Memory B cell (primary cell): ENCODE data around the gene LRRC70.
A peak's percentile ranks its signal among the peaks of the same experiment; 100 is the strongest.
"Not testable (repeated sequence)": the region's sequence is repeated elsewhere in the genome, so short reads cannot be mapped to it uniquely, and the experiment has no call there.

Source experiments
- ATAC-seq: fragments of 150-1000 bp; cut with Tn5 transposase; 2 replicates; pipeline ENCODE4 v1.10.0; 2021; ENCODE audit warnings: low read depth, mild to moderate bottlenecking, moderate library complexity
- DNase-seq, 2 donors: peaks; one replicate each; pipeline ENCODE4 v3.0.0; 2022; ENCODE audit warnings: low spot score in 2 of 2
- H3K27ac Mint-ChIP-seq: one replicate; pipeline ENCODE4 v1.8.0; 2022; ENCODE audit warnings: mild to moderate bottlenecking, moderate library complexity, mixed read lengths
- H3K27me3 Mint-ChIP-seq: one replicate; pipeline ENCODE4 v1.8.0; 2022; ENCODE audit warnings: mixed read lengths
- H3K36me3 Mint-ChIP-seq: one replicate; pipeline ENCODE4 v1.8.0; 2022; ENCODE audit warnings: mild to moderate bottlenecking, mixed read lengths
- H3K4me1 Mint-ChIP-seq: one replicate; pipeline ENCODE4 v1.8.0; 2022; ENCODE audit warnings: mixed read lengths
- H3K4me3 Mint-ChIP-seq: one replicate; pipeline ENCODE4 v1.8.0; 2022; ENCODE audit warnings: mild to moderate bottlenecking, moderate library complexity, mixed read lengths
- H3K9me3 Mint-ChIP-seq: one replicate; pipeline ENCODE4 v1.8.0; 2022; ENCODE audit warnings: mixed read lengths

LRRC70 gene

DNA sequence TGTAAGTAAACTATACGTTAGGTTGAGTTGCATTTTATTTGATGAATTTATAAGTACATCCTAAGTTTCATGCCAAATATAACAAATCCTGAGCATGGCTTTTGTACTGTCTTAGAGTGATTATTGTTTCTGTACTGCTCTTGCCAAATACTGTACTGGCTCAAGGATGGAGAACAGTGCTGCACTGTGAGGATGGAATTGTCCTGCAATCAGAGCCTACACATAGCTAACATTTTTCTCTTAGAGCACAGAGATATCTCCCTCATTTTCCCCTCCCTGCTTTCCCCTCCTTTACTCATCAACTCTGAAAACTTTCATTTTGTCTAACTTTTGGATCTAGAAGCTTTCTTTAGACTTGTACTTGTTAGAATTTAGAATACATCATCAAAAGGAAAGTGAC, 28.3 kb downstream of the LRRC70 start:
- no peak for ATAC-seq
- Mint-ChIP-seq H3K27ac (no peak overlapping the region), H3K4me3 (no peak overlapping the region), H3K36me3 (peaks cover 32% of the 10 kb centered on the region), H3K4me1 (no peaks in the 10 kb centered on the region), H3K9me3 (no peaks in the 10 kb centered on the region), H3K27me3 (no peaks in the 10 kb centered on the region)
- no peak for DNase-seq

DNA sequence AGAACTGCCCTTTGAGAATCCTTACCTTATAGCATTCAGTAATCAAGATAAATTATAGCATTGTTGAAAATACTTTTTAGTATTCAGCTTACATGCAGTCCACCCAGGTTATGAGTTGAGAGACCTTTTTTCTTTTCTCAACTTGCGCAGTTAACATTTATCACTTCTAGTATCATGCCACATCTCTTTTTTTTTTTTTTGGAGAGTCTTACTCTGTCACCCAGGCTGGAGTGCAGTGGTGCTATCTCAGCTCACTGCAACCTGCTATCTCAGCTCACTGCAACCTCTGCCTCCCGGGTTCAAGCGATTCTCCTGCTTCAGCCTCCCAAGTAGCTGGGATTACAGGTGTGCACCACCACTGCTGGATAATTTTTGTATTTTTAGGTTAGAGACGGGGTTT, 29.0 kb downstream of the LRRC70 start:
- DNase-seq (no peak), ATAC-seq (no peak)
- H3K4me1 Mint-ChIP-seq = no peaks in the 10 kb centered on the region
- peaks cover 31% of the 10 kb centered on the region for H3K36me3 Mint-ChIP-seq
- no peak overlapping the region for H3K4me3 Mint-ChIP-seq
- H3K27me3 Mint-ChIP-seq = no peaks in the 10 kb centered on the region
- H3K9me3 Mint-ChIP-seq = no peaks in the 10 kb centered on the region
- no peak overlapping the region for H3K27ac Mint-ChIP-seq

DNA sequence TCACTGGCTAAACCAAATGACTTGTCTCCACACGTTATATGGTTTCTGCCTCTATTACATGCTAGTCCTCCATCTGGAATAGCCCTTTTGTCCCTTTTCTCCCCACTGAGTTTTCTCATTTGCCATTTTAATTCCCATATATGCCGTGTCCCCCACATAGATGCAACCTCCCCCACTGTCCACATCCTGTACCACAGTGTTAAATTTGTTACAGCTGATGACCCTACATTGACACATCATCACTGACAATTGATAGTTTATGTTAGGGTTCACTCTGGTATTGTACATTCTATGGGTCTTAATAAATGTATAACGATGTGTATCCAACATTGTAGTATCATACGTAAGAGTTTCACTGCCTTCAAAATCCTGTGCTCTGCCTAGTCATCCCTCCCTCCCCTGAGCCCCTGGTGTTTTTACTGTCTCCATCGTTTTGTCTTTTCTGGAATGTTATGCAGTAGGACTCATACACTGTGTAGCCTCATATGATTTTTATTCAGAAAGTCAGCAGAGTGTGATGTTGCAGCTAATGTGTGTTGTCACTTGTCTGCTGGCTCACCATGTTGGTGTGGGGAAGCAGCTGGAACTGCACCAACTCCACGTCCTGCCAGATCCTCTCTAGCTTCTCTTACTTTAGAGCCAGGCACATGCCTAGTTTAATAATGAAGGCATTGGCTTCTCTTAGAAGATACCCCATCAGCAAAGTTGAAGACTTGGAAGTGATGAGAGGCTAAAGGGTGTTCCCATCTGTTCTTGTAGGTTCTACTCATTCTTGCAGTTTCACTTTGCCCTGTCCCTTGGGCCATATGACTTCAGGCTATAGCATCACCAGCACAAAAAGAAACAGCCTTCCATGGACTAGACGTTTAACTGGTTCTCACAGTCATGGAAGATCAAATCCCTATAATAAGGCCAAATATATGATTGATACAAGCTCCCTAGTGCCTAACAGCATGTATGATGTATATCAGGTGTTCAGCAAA, 30.2 kb downstream of the LRRC70 start:
- Mint-ChIP-seq H3K4me1 (no peaks in the 10 kb centered on the region), H3K9me3 (no peaks in the 10 kb centered on the region), H3K36me3 (peaks cover 32% of the 10 kb centered on the region), H3K4me3 (no peak overlapping the region), H3K27me3 (no peaks in the 10 kb centered on the region), H3K27ac (no peak overlapping the region)
- ATAC-seq = no peak
- DNase-seq = no peak

DNA sequence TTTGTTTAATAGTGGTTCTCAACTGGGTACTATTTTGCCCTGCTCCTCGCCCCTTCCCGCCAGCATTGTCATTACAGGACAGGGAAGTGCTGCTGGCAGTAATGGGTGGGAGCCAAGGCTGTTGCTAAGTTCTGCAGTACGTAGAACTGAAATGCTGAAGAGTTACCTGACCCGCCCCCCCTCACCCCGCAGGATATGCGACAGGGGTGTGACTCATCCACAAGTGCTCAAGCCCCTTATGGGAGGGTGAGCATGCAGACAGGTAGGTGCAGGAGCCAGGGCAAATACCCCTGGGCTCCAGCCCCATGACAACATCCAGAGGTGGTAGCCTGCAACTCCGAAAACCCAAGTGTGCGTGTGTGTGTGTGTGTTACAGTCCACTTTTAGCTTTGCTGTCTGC, 35.7 kb downstream of the LRRC70 start:
- Mint-ChIP-seq H3K36me3 (peaks cover 16% of the 10 kb centered on the region), H3K27ac (no peak overlapping the region), H3K27me3 (no peaks in the 10 kb centered on the region), H3K4me1 (no peaks in the 10 kb centered on the region), H3K4me3 (no peak overlapping the region), H3K9me3 (no peaks in the 10 kb centered on the region)
- DNase-seq (no peak), ATAC-seq (no peak)

DNA sequence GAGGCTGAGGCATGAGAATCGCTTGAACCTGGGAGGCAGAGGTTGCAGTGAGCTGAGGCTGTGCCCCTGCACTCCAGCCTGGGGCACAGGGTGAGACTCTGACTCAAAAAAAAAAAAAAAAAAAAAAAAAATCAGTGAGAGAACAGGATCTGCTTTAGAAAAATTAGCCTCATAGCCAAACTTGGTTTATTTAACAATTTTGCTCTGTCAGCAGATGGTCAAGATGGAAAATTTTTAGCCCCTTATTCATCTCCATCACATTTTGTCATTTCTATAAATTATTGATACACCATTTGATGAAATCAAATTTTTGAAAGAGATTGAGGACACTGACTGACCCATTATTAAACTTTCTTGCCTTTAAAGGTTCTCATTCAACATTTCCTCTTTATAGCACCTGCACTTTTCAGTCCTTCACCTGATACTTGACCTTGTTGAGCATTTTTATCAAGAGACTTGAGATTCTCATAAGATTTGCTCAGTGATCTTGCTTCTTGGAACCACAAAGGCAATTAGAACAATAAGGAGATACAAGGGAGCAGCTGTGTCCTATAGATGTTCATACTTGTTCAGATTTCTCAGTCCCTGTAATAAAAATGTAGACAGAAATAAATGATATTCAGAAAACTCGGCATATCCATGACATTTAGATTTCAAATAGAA, 38.1 kb downstream of the LRRC70 start:
- ATAC-seq (no peak), DNase-seq (no peak)
- Mint-ChIP-seq H3K4me1 (peaks cover 2% of the 10 kb centered on the region), H3K9me3 (no peaks in the 10 kb centered on the region), H3K27ac (no peak overlapping the region), H3K27me3 (no peaks in the 10 kb centered on the region), H3K36me3 (peaks cover 13% of the 10 kb centered on the region), H3K4me3 (no peak overlapping the region)

DNA sequence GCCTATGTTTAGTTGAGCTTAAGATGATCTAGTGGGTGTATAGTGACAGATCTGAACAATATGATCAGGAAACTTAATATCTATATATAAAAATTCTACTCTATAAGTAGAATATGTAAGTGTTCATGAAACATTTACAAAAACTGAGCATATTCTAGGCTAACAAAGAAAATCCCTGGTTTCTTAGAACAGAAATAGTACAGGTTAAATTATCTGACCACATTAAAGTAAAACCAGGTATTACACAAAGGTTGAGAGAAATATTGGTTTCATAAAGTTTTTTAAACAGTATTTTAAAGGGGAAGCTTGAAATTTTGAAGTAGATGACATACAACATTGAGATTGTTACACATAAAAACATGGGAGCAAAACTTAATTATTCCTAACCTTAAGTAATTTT, 39.3 kb downstream of the LRRC70 start:
- Mint-ChIP-seq H3K9me3 (no peaks in the 10 kb centered on the region), H3K4me1 (peaks cover 2% of the 10 kb centered on the region), H3K4me3 (no peak overlapping the region), H3K27me3 (no peaks in the 10 kb centered on the region), H3K36me3 (peaks cover 10% of the 10 kb centered on the region), H3K27ac (no peak overlapping the region)
- no peak for ATAC-seq
- no peak for DNase-seq

DNA sequence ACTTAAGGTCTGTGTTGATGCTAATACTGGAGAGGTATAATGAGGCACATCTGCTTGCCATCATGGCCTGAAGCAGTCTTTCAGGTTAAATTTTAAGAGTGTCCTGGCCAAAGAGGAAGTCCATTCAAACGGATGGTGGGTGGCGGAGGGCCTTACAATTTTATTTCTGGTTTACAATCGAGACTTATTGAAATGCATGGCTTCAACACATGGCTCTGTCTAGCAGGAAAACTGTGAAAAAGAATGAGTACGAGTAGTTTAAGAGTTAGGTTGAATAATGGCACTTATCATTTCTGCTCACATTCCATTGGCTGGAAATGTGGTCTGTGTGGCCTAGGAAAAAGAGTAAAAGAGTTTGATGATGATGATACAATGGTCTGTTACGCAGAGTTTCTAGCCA, 42.1 kb downstream of the LRRC70 start:
- Mint-ChIP-seq H3K4me3 (no peak overlapping the region), H3K36me3 (peaks cover 4% of the 10 kb centered on the region), H3K9me3 (no peaks in the 10 kb centered on the region), H3K27ac (no peak overlapping the region), H3K4me1 (peaks cover 2% of the 10 kb centered on the region), H3K27me3 (no peaks in the 10 kb centered on the region)
- ATAC-seq (no peak), DNase-seq (no peak)

DNA sequence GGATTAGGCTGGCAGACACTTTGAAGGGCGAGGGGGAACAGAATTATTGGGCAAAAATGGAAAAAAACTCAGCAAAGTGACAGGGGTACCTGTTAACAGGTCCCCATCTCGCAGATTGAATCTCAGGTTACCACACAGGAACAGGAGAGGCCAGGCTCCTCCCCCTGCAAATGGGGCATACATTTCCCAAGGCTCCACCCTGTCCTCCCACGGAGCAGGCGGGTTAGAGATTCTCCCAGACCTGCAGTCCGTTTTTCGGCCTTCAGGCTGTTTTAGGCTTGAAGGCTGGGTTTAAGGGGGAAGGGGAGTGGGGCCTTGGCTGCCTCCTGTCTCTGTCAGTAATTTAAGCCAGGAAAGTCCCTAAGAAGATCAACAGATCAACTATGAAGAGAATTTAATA, 42.7 kb downstream of the LRRC70 start:
- H3K4me3 Mint-ChIP-seq = no peak overlapping the region
- H3K36me3 Mint-ChIP-seq = peaks cover 6% of the 10 kb centered on the region
- ATAC-seq (no peak), DNase-seq (no peak)
- H3K27ac Mint-ChIP-seq = no peak overlapping the region
- H3K4me1 Mint-ChIP-seq = peaks cover 2% of the 10 kb centered on the region
- H3K27me3 Mint-ChIP-seq = no peaks in the 10 kb centered on the region
- no peaks in the 10 kb centered on the region for H3K9me3 Mint-ChIP-seq

DNA sequence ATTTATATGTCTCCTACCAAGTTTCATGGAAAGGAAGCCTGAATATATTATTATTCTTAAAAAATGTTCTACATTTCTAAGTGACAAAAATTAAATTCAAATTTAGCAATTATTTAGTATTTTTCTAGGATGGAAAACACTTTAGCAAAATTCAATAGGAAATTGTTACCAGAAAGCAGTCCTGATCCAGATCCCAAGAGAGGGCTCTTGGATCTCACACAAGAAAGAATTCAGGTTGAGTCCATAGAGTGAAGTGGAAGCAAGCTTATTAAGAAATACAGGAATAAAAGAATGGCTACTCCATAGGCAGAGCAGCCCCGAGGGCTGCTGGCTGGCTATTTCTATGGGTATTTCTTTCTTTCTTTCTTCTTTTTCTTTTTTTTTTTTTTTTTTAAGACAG, 44.7 kb downstream of the LRRC70 start:
- peaks cover 12% of the 10 kb centered on the region for H3K36me3 Mint-ChIP-seq
- H3K27me3 Mint-ChIP-seq = no peaks in the 10 kb centered on the region
- DNase-seq (no peak), ATAC-seq (no peak)
- peaks cover 2% of the 10 kb centered on the region for H3K4me1 Mint-ChIP-seq
- no peak overlapping the region for H3K4me3 Mint-ChIP-seq
- H3K27ac Mint-ChIP-seq = no peak overlapping the region
- H3K9me3 Mint-ChIP-seq = no peaks in the 10 kb centered on the region

DNA sequence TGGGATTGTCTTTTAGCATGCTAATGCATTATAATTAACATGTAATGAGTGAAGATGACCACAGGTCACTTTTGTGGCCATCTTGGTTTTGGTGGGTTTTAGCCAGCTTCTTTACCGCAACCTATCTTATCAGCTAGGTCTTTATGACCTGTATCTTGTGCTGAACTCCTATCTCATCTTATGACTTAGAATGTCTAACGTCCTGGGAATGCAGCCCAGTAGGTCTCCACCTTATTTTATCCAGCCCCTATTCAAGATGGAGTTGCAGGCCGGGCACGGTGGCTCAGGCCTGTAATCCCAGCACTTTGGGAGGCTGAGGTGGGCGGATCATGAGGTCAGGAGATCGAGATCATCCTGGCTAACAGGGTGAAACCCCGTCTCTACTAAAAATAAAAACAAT, 45.8 kb downstream of the LRRC70 start:
- DNase-seq, H3K4me3 Mint-ChIP-seq, H3K4me1 Mint-ChIP-seq, ATAC-seq, H3K9me3 Mint-ChIP-seq, H3K27ac Mint-ChIP-seq, H3K27me3 Mint-ChIP-seq: not testable (repeated sequence)
- H3K36me3 Mint-ChIP-seq = peaks cover 15% of the 10 kb centered on the region

DNA sequence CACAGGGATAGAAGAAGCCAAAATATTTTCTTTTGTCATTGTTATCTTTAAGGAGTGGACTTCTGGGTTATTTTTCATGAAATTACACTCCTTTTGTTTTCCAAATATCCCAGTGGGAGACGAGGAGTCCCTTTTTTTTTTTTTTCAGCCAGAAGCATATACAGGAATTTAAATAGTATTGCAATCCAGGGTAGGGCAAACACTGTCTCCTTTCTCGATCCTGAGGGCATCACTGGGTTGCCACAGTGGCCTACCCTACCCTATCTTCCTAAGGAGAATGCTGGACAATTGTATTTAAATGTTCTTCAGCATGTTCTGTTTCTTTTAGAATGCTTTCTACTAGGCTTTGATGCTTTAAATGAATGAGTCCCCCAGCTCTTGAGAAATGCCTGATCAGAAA, 47.9 kb downstream of the LRRC70 start:
- no peaks in the 10 kb centered on the region for H3K4me1 Mint-ChIP-seq
- peak overlapping the region; percentile 55 for H3K27ac Mint-ChIP-seq
- H3K9me3 Mint-ChIP-seq = no peaks in the 10 kb centered on the region
- peaks cover 14% of the 10 kb centered on the region for H3K36me3 Mint-ChIP-seq
- no peak for DNase-seq
- no peaks in the 10 kb centered on the region for H3K27me3 Mint-ChIP-seq
- no peak for ATAC-seq
- H3K4me3 Mint-ChIP-seq = no peak overlapping the region

DNA sequence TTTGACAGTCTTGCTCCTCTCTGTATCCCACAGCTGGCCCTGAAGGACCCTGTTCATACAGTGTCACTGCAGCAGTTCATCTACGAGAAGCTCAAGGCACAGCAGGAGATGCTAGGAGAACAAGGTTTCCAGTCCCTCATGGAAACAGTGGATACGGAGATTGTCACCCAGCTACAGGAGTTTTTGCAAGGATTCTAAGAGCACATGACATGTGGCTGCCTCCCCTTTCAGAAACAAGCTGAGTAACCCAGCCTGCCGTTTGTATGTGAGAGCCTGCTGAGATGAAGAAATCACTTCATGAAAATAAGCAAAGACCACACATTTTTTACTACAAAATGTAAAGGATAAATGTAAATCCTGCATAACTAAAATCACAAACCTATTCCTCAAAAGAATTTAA, 48.5 kb downstream of the LRRC70 start:
- Mint-ChIP-seq H3K4me3 (no peak overlapping the region), H3K27me3 (no peaks in the 10 kb centered on the region), H3K4me1 (no peaks in the 10 kb centered on the region), H3K36me3 (peaks cover 14% of the 10 kb centered on the region), H3K27ac (peak overlapping the region; percentile 55), H3K9me3 (no peaks in the 10 kb centered on the region)
- DNase-seq (no peak), ATAC-seq (no peak)

DNA sequence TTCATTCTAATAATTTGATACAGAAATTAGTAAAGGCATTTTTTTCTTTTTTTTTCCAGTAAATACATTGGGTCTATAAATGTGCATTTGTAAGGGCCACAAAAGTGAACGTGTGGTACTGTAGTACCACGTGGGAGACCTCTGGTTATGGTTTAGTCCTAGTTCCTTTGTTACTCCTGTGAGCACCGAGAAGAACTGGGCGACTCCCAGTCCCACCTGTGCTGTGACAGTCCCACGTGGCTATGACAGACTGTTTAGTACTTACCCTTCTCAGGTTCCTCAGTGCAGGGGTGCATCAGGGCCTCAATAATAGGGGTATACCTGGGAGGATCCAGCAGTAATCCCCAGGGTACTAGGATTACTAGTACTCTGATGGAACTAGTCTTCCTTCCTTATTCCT, 49.3 kb downstream of the LRRC70 start:
- H3K9me3 Mint-ChIP-seq = no peaks in the 10 kb centered on the region
- no peak overlapping the region for H3K4me3 Mint-ChIP-seq
- no peak overlapping the region for H3K27ac Mint-ChIP-seq
- H3K36me3 Mint-ChIP-seq = peaks cover 14% of the 10 kb centered on the region
- H3K4me1 Mint-ChIP-seq = no peaks in the 10 kb centered on the region
- H3K27me3 Mint-ChIP-seq = no peaks in the 10 kb centered on the region
- ATAC-seq (no peak), DNase-seq (no peak)
